HG03469 (cell line): ENCODE measurements around the gene EIF4G3.
"Not testable (repeated sequence)": the region's sequence is repeated elsewhere in the genome, so short reads cannot be mapped to it uniquely, and the experiment has no call there.

Source experiments
- ATAC-seq: cut with Tn5 transposase; IDR thresholded peaks from one replicate; pipeline ENCODE4 v1.9.1; 2021; ENCODE audit warnings: mild to moderate bottlenecking, moderate library complexity, moderate number of reproducible peaks; ENCODE audit not compliant: unreplicated experiment

EIF4G3 gene

GRCh38 chr1:21069549-21069948 is 107.1 kb downstream of the EIF4G3 start:
- no peak for ATAC-seq

- no peak for ATAC-seq
Observed at GRCh38 chr1:21068937-21069336, 107.8 kb downstream of the EIF4G3 start.

GRCh38 chr1:21067551-21068227 is 109.0 kb downstream of the EIF4G3 start:
- no peak for ATAC-seq

GRCh38 chr1:21066356-21067012 is 110.2 kb downstream of the EIF4G3 start:
- no peak for ATAC-seq

- no peak for ATAC-seq
Observed at GRCh38 chr1:21065851-21066250, 110.8 kb downstream of the EIF4G3 start.

- no peak for ATAC-seq
Observed at GRCh38 chr1:21064057-21064456, 112.6 kb downstream of the EIF4G3 start.

GRCh38 chr1:21060523-21060922 is 116.2 kb downstream of the EIF4G3 start:
- ATAC-seq, result no peak

GRCh38 chr1:21059021-21059420 is 117.7 kb downstream of the EIF4G3 start:
- no peak for ATAC-seq

- no peak for ATAC-seq
Observed at GRCh38 chr1:21058035-21058793, 118.5 kb downstream of the EIF4G3 start.

- not testable (repeated sequence) for ATAC-seq
Observed at GRCh38 chr1:21053189-21053928, 123.3 kb downstream of the EIF4G3 start.

- ATAC-seq, result no peak
Observed at GRCh38 chr1:21052034-21052433, 124.7 kb downstream of the EIF4G3 start.

GRCh38 chr1:21051177-21051825 is 125.4 kb downstream of the EIF4G3 start:
- ATAC-seq, result no peak

GRCh38 chr1:21050031-21050430 is 126.7 kb downstream of the EIF4G3 start:
- ATAC-seq, result no peak

GRCh38 chr1:21048462-21048861 is 128.2 kb downstream of the EIF4G3 start:
- no peak for ATAC-seq

GRCh38 chr1:21046132-21046531 is 130.6 kb downstream of the EIF4G3 start:
- ATAC-seq, result no peak

- no peak for ATAC-seq
Observed at GRCh38 chr1:21045351-21045750, 131.3 kb downstream of the EIF4G3 start.

- ATAC-seq, result no peak
Observed at GRCh38 chr1:21042929-21043605, 133.6 kb downstream of the EIF4G3 start.

- no peak for ATAC-seq
Observed at GRCh38 chr1:21041541-21041940, 135.2 kb downstream of the EIF4G3 start.

GRCh38 chr1:21037091-21037490 is 139.6 kb downstream of the EIF4G3 start:
- no peak for ATAC-seq

- ATAC-seq, result no peak
Observed at GRCh38 chr1:21035794-21036193, 140.9 kb downstream of the EIF4G3 start.
